ENCODE data around the gene SPNS2. TPM values are rescaled to one million over a fixed set of nuclear protein-coding genes. Genes with fewer than 3 reads are reported as not detected.

The SPNS2 gene
- polyA plus RNA-seq, 1 donor (not counting 4 experiments of a cell fraction or from before 2014, with no cell fraction given): 0.10 TPM

DNA sequence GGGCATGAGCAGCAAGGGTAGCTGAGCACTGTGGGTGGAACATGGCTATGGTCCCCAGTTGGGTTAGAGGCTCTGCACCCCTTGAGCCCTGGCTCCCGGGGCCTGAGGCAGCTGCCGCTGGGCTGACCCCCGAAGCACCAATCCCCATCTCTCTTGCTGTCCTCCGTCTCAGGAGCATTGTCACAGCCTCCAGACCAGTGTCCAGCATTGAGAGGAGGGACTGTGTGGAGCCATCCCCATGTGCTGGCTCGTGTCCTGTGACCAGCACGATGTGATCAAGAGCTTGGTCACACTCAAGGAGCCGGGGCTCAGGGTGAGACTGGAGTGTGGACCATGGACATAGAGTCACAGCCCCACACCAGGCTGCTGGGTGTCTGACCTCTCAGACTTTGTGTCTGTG is 88.5 kb downstream of the SPNS2 start:
- H4K20me1 ChIP-seq (ENCODE audit: control insufficient read depth, extremely low read depth, insufficient read depth, low read length): no peaks in the 10 kb centered on the region
- no peaks in the 10 kb centered on the region for H3K36me3 ChIP-seq (ENCODE audit: control insufficient read depth in 2 of 2, extremely low read depth in 1 of 2, insufficient read depth in 2 of 2, low read length in 2 of 2)
- dilution Hi-C loops (cut with MboI; ENCODE audit: extremely low pct_ligation_motif_present, low sequenced_read_pairs): no loop called here
- H2AFZ ChIP-seq (ENCODE audit: control insufficient read depth, low read length): no peak overlapping the region
- H3K9ac ChIP-seq (ENCODE audit: control insufficient read depth, extremely low read depth, insufficient read depth, low read length): no peak overlapping the region
- TF ChIP-seq, protein P1, sequence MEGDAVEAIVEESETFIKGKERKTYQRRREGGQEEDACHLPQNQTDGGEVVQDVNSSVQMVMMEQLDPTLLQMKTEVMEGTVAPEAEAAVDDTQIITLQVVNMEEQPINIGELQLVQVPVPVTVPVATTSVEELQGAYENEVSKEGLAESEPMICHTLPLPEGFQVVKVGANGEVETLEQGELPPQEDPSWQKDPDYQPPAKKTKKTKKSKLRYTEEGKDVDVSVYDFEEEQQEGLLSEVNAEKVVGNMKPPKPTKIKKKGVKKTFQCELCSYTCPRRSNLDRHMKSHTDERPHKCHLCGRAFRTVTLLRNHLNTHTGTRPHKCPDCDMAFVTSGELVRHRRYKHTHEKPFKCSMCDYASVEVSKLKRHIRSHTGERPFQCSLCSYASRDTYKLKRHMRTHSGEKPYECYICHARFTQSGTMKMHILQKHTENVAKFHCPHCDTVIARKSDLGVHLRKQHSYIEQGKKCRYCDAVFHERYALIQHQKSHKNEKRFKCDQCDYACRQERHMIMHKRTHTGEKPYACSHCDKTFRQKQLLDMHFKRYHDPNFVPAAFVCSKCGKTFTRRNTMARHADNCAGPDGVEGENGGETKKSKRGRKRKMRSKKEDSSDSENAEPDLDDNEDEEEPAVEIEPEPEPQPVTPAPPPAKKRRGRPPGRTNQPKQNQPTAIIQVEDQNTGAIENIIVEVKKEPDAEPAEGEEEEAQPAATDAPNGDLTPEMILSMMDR (optimal IDR thresholded peaks at IDR 0.05 in 1 of 3, IDR thresholded peaks at IDR 0.05 in 1 of 3, conservative IDR thresholded peaks at IDR 0.05 in 1 of 3; ENCODE audit: extremely low read depth in 1 of 3, insufficient read depth in 2 of 3, low read length in 3 of 3): no peak
- TF ChIP-seq EZH2 (IDR thresholded peaks at IDR 0.05; ENCODE audit: low read length): no peak
- H3K4me1 ChIP-seq (ENCODE audit: control insufficient read depth, extremely low read depth, insufficient read depth, low read length): no peaks in the 10 kb centered on the region
- no peak overlapping the region for H3K4me3 ChIP-seq (ENCODE audit: control insufficient read depth in 2 of 3, extremely low read depth in 1 of 3, insufficient read depth in 2 of 3, low read depth in 1 of 3, low read length in 3 of 3)
- H3K27me3 ChIP-seq (ENCODE audit: control insufficient read depth, extremely low read depth, insufficient read depth, low read length): peaks cover 82% of the 10 kb centered on the region
- H3K27ac ChIP-seq (ENCODE audit: control insufficient read depth, insufficient read depth, low read length): no peak overlapping the region
- no peaks in the 10 kb centered on the region for H3K9me3 ChIP-seq (ENCODE audit: control insufficient read depth, low read depth, low read length)
- no peak overlapping the region for H3K4me2 ChIP-seq (ENCODE audit: control insufficient read depth, extremely low read depth, insufficient read depth, low read depth, low read length)
- no peaks in the 10 kb centered on the region for H3K9me1 ChIP-seq (ENCODE audit: control insufficient read depth, extremely low read depth, insufficient read depth, low read length)
- FAIRE-seq: no peak
- no peak for DNase-seq (ENCODE audit: low read depth, low spot score)
- no peaks in the 10 kb centered on the region for H3K79me2 ChIP-seq (ENCODE audit: control insufficient read depth, insufficient read depth, low read length)

DNA sequence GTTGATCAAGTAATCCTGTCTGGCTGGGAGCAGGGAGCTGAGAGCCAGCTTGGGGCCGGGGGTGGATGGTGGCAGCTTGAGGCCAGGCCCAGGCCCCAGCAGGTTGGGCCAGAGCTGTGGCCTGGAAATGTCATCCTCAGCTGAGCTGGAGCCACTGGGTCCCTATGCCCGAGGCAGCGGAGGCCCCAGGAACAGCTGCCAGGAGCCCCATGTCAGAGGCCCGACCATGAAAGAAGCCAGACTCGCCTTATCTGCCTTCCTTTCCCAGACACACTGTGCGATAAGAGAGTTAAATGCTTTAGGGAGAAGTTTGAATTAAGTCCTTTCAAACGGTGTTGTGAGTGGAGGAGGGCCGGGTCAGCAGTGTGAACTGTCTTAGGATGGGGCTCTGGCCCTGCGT is 89.1 kb downstream of the SPNS2 start:
- H3K9ac ChIP-seq (ENCODE audit: control insufficient read depth, extremely low read depth, insufficient read depth, low read length): no peak overlapping the region
- no peak overlapping the region for H3K4me3 ChIP-seq (ENCODE audit: control insufficient read depth in 2 of 3, extremely low read depth in 1 of 3, insufficient read depth in 2 of 3, low read depth in 1 of 3, low read length in 3 of 3)
- peaks cover 76% of the 10 kb centered on the region for H3K27me3 ChIP-seq (ENCODE audit: control insufficient read depth, extremely low read depth, insufficient read depth, low read length)
- no peaks in the 10 kb centered on the region for H3K9me1 ChIP-seq (ENCODE audit: control insufficient read depth, extremely low read depth, insufficient read depth, low read length)
- no peaks in the 10 kb centered on the region for H4K20me1 ChIP-seq (ENCODE audit: control insufficient read depth, extremely low read depth, insufficient read depth, low read length)
- H3K36me3 ChIP-seq (ENCODE audit: control insufficient read depth in 2 of 2, extremely low read depth in 1 of 2, insufficient read depth in 2 of 2, low read length in 2 of 2): no peaks in the 10 kb centered on the region
- H3K9me3 ChIP-seq (ENCODE audit: control insufficient read depth, low read depth, low read length): no peaks in the 10 kb centered on the region
- H2AFZ ChIP-seq (ENCODE audit: control insufficient read depth, low read length): no peak overlapping the region
- dilution Hi-C loops (cut with MboI; ENCODE audit: extremely low pct_ligation_motif_present, low sequenced_read_pairs): no loop called here
- no peaks in the 10 kb centered on the region for H3K4me1 ChIP-seq (ENCODE audit: control insufficient read depth, extremely low read depth, insufficient read depth, low read length)
- no peak for TF ChIP-seq EZH2 (IDR thresholded peaks at IDR 0.05; ENCODE audit: low read length)
- TF ChIP-seq, protein P1 (optimal IDR thresholded peaks at IDR 0.05 in 1 of 3, IDR thresholded peaks at IDR 0.05 in 1 of 3, conservative IDR thresholded peaks at IDR 0.05 in 1 of 3; ENCODE audit: extremely low read depth in 1 of 3, insufficient read depth in 2 of 3, low read length in 3 of 3): no peak
- no peak overlapping the region for H3K4me2 ChIP-seq (ENCODE audit: control insufficient read depth, extremely low read depth, insufficient read depth, low read depth, low read length)
- H3K79me2 ChIP-seq (ENCODE audit: control insufficient read depth, insufficient read depth, low read length): no peaks in the 10 kb centered on the region
- FAIRE-seq (no peak), DNase-seq (ENCODE audit: low read depth, low spot score) (no peak)
- no peak overlapping the region for H3K27ac ChIP-seq (ENCODE audit: control insufficient read depth, insufficient read depth, low read length)
